Natural killer cell treated with Interleukin-12 subunit alpha and Interleukin-12 subunit beta and Interleukin-15 and Interleukin-18, amount 100 ng/mL, for 72 hours (primary cell): ENCODE measurements around the gene IGF2BP2. TPM values are rescaled to one million over a fixed set of nuclear protein-coding genes. Genes with fewer than 3 reads are reported as not detected.
"Not testable (repeated sequence)": the region's sequence is repeated elsewhere in the genome, so short reads cannot be mapped to it uniquely, and the experiment has no call there.

Experiments
- ATAC-seq, 2 donors: fragments of 150-1000 bp; cut with Tn5 transposase in 1 of 2; sonication (Bioruptor Pico), chemical (Tn5 transposase) in 1 of 2; 2 replicates each; pipeline ENCODE4 v1.10.0; 2021
- DNase-seq: peaks from one replicate; pipeline ENCODE4 v3.0.0; 2022; ENCODE audit warnings: low spot score
- H3K27ac Mint-ChIP-seq, 2 donors: 1 replicate in 1 of 2; 2 replicates in 1 of 2; pipeline ENCODE4 v1.8.0; 2022; ENCODE audit warnings: mixed read lengths in 2 of 2, mild to moderate bottlenecking in 1 of 2, moderate library complexity in 1 of 2
- H3K27me3 Mint-ChIP-seq, 2 donors: 1 replicate in 1 of 2; 2 replicates in 1 of 2; pipeline ENCODE4 v1.8.0; 2022; ENCODE audit warnings: mixed read lengths in 2 of 2
- H3K36me3 Mint-ChIP-seq: one replicate; pipeline ENCODE4 v1.8.0; 2022; ENCODE audit warnings: mixed read lengths
- H3K4me1 Mint-ChIP-seq, 2 donors: 1 replicate in 1 of 2; 2 replicates in 1 of 2; pipeline ENCODE4 v1.8.0; 2022; ENCODE audit warnings: low read depth in 2 of 2, mixed read lengths in 2 of 2, mild to moderate bottlenecking in 1 of 2
- H3K4me3 Mint-ChIP-seq: one replicate; pipeline ENCODE4 v1.8.0; 2022; ENCODE audit warnings: mixed read lengths
- H3K9me3 Mint-ChIP-seq: 2 replicates; pipeline ENCODE4 v1.8.0; 2022; ENCODE audit warnings: mixed read lengths
- total RNA-seq, 2 donors: library from RNA; stranded (reverse); gene quantifications; one replicate each; pipeline ENCODE4 v1.2.3, GENCODE V29; 2022

Gene IGF2BP2
- total RNA-seq: 1 to 10 TPM; 3.5 to 5.0 TPM

DNA sequence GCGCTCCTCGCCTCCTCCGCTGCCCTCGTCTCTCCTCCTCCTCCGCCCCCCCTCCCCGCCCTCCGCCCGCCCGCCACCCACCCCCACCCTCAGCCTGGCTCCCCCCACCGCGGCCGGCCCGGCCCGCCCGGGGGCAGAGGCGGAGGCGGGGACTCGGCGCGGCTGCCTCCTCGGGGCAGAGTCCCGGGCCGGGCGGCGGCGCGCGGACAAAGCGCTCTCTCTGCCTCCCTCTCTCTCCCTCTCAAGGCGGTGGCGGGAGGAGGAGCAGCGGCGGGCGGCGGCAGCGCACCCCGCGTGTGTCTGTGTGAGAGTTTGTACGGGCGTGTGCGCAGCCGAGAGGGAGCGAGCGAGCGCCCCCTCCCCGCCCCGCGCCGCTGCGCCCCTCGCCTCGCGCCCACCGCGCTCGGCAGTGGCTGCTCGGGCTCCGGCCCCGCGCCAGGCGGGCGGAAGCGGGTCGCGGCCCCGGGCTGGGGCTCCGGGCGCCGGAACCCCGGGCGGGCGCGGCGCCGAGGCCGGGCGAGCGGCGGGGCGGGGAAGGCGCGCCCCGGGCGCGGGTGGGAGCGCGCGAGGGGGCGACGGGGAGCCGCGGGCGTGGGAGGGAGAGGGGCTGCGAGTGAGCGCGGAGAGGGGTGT, at the start of gene IGF2BP2:
TSS of gene IGF2BP2 (minus strand) at position 37 of the 633 bp plus-strand sequence. CDS start 82 bp downstream, outside the sequence.
- Mint-ChIP-seq H3K9me3 (no peaks in the 10 kb centered on the region), H3K4me1 (peaks cover 0 to 15% of the 10 kb centered on the region in 2 donors), H3K27ac (peak within 1 kb of the TSS in 1 of 2 donors; percentile 54), H3K4me3 (peak within 1 kb of the TSS; percentile 82), H3K27me3 (peaks cover 35 to 39% of the 10 kb centered on the region in 2 donors), H3K36me3 (no peaks in the 10 kb centered on the region)
- ATAC-seq: peak; percentile 81 to 87
- peak; percentile 72 for DNase-seq

DNA sequence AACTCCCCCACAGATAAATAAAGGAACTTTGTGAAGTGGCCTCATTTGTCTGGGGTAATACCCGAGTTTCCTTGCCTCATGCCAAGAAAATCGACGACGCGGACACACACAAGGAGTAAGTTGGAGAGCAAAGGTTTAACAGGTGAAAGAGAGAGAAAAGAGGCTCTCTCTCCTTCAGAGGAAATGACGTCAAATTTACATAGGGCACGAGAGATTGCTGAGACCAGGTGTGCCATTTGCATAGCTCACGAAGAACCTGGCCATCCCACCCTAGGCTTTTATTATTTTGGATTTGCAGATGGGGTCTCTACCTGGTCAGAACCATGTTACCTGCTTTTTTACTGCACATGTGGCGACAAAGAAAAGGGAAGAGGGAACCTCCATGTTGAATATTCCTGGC, 49.3 kb upstream of the IGF2BP2 start:
- Mint-ChIP-seq H3K4me1 (no peaks in the 10 kb centered on the region), H3K27ac (no peak overlapping the region), H3K4me3 (no peak overlapping the region), H3K27me3 (peaks cover 5 to 6% of the 10 kb centered on the region in 2 donors), H3K9me3 (no peaks in the 10 kb centered on the region), H3K36me3 (no peaks in the 10 kb centered on the region)
- DNase-seq (no peak), ATAC-seq (no peak)

DNA sequence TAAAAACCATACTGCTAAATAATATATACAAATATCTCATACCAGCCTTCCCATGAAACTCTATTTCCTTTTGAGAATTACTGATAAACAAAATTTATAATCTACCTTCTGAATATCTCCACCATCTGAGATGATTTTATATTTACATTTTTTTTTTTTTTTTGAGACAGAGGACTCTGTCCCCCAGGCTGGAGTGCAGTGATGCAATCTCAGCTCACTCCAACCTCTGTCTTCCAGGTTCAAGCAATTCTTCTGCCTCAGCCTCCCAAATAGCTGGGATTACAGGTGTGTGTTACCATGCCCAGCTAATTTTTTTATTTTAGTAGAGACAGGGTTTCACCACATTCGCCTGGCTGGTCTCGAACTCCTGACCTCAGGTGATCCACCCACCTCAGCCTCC, 42.8 kb upstream of the IGF2BP2 start:
- Mint-ChIP-seq H3K4me1 (no peaks in the 10 kb centered on the region), H3K27ac (no peak overlapping the region), H3K27me3 (peaks cover 10 to 16% of the 10 kb centered on the region in 2 donors), H3K9me3 (no peaks in the 10 kb centered on the region), H3K36me3 (no peaks in the 10 kb centered on the region), H3K4me3 (no peak overlapping the region)
- DNase-seq (no peak), ATAC-seq (no peak)

DNA sequence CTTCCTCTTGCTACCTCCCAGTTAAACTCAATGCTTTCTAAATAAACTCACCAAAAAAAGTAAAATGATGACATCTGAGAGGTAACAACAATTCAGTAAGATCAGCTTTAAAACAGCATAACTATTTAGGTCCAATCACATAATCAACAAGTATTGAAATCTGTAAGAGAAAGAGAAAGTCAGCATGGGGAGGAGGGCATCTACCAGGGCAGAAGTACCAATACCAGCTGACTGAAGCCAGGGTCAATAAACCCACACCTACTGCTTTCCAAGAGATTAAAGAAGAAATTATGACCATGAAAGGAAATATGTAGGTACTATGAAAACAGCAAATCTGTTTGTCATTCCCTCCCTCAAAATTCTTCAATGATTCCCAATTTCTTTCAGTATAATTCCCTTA, 42.2 kb upstream of the IGF2BP2 start:
- no peaks in the 10 kb centered on the region for H3K4me1 Mint-ChIP-seq
- DNase-seq: no peak
- no peaks in the 10 kb centered on the region for H3K9me3 Mint-ChIP-seq
- no peak overlapping the region for H3K27ac Mint-ChIP-seq
- ATAC-seq: no peak
- H3K4me3 Mint-ChIP-seq: no peak overlapping the region
- H3K36me3 Mint-ChIP-seq: no peaks in the 10 kb centered on the region
- peaks cover 10 to 16% of the 10 kb centered on the region in 2 donors for H3K27me3 Mint-ChIP-seq

DNA sequence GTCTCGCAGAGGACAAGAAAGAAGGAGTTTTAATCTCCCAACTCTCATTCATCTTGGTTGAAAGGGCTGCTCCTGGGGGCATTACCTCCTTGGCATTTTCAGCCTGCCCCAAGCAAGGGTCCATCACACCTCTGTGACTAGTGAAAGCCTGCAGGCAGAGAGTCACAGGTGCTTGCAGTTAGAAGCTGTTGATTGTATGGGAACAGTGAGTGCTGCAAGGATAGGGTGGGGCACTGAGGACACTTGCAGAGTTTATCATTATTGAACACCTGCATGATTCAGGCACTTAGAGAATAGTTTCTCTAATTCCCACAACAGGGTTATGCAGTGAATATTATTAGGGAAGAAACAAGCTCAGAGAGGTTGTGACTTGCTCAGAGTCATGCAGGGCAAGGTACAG, 41.7 kb upstream of the IGF2BP2 start:
- no peaks in the 10 kb centered on the region for H3K9me3 Mint-ChIP-seq
- ATAC-seq (no peak), DNase-seq (no peak)
- H3K36me3 Mint-ChIP-seq: no peaks in the 10 kb centered on the region
- H3K4me1 Mint-ChIP-seq: no peaks in the 10 kb centered on the region
- H3K27me3 Mint-ChIP-seq: peaks cover 10 to 16% of the 10 kb centered on the region in 2 donors
- no peak overlapping the region for H3K4me3 Mint-ChIP-seq
- no peak overlapping the region for H3K27ac Mint-ChIP-seq

DNA sequence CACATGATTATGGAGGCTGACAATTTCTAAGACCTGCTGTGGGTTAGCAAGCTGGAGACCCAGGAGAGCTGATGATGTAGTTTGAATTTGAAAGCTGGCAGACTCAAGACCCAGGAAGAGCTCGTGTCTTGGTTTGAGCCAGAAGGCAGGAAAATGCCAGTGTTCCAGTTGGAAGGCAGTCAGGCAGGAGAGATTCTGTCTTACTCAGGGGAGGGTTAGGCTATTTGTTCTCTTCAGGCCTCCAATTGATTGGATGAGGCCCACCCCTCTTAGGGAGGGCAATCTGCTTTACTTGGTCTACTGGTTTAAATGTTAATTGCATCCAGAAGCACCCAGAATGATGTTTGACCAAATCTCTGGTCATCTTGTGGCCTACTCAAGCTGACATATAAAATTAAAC, 40.4 kb upstream of the IGF2BP2 start:
- H3K4me1 Mint-ChIP-seq: no peaks in the 10 kb centered on the region
- no peaks in the 10 kb centered on the region for H3K9me3 Mint-ChIP-seq
- no peak for ATAC-seq
- no peak overlapping the region for H3K4me3 Mint-ChIP-seq
- DNase-seq: no peak
- no peaks in the 10 kb centered on the region for H3K36me3 Mint-ChIP-seq
- H3K27ac Mint-ChIP-seq: no peak overlapping the region
- peaks cover 10 to 16% of the 10 kb centered on the region in 2 donors for H3K27me3 Mint-ChIP-seq

DNA sequence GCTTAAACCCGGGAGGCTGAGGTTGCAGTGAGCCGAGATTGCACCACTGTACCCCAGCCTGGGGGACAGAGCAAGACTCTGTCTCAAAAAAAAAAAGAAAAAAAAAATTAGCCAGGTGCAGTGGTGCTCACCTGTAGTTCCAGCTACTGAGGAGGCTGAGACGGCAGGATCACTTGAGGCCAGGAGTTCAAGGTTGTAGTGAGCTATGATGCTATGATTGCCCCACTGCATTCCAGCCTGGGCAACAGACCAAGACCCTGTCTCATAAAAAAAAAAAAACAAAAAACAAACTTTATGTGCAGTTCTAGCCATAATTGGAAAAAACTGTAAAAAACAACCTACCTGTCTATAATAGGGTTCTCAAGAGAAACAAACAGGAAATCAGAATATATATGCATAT, 39.9 kb upstream of the IGF2BP2 start:
- H3K36me3 Mint-ChIP-seq: no peaks in the 10 kb centered on the region
- no peaks in the 10 kb centered on the region for H3K9me3 Mint-ChIP-seq
- H3K4me1 Mint-ChIP-seq: no peaks in the 10 kb centered on the region
- no peak overlapping the region for H3K4me3 Mint-ChIP-seq
- ATAC-seq (no peak), DNase-seq (no peak)
- H3K27ac Mint-ChIP-seq: no peak overlapping the region
- peaks cover 10 to 16% of the 10 kb centered on the region in 2 donors for H3K27me3 Mint-ChIP-seq

DNA sequence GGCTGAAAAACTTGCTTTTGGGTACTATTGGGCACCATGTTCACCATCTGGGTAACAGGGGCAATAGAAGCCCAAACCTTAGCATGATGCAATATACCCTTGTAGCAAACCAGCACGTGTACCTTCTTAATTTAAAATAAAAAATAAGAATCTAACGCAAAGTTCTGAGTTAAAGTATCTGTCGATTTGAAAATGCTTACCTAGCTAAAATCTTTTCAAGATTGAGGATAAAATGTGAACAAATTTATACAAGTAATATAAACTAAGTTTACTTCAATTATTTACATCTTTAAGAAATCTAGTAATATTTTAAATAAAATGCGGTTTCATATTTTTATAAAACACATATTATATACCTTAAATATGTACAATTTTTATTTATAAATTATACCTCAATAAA, 38.1 kb upstream of the IGF2BP2 start:
- ATAC-seq (no peak), DNase-seq (no peak)
- no peaks in the 10 kb centered on the region for H3K4me1 Mint-ChIP-seq
- H3K4me3 Mint-ChIP-seq: no peak overlapping the region
- H3K27me3 Mint-ChIP-seq: peaks cover 0 to 8% of the 10 kb centered on the region in 2 donors
- no peak overlapping the region for H3K27ac Mint-ChIP-seq
- no peaks in the 10 kb centered on the region for H3K36me3 Mint-ChIP-seq
- no peaks in the 10 kb centered on the region for H3K9me3 Mint-ChIP-seq

DNA sequence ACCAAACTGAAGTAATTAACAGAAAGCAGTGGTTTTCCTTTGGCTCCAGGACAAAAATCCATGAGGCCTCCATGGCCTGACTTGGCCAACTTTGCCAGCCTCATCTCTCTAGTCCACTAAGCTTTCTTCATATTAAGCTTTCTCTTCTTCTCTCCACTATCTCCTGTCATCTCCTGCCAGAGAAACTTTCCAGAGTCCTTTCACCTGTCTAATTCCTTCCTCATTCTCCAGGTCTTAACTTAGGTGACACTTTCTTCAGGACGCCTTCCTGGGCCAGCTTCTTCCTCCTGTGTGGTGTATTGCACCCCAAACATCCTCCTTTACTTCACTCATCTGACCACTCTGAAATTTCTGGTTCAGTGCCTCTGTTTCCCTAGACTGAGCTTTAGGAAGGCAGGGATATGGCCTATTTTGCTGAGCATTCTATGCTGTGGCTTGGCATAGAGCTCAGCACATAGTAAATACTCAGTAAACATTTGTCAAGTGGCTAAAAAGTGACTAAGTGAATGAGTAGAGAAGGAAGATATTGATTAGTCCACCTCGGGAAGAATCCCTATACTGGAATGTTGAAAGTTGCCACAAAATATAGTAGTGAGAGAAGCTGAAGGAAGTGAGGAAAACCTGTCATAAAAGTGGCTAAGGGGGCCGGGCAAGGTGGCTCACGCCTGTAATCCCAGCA, 34.6 kb upstream of the IGF2BP2 start:
- ATAC-seq: no peak
- H3K36me3 Mint-ChIP-seq: peaks cover 12% of the 10 kb centered on the region
- no peak overlapping the region for H3K4me3 Mint-ChIP-seq
- peaks cover 4% of the 10 kb centered on the region for H3K9me3 Mint-ChIP-seq
- H3K27ac Mint-ChIP-seq: no peak overlapping the region
- no peak for DNase-seq
- no peaks in the 10 kb centered on the region for H3K4me1 Mint-ChIP-seq
- H3K27me3 Mint-ChIP-seq: no peaks in the 10 kb centered on the region

DNA sequence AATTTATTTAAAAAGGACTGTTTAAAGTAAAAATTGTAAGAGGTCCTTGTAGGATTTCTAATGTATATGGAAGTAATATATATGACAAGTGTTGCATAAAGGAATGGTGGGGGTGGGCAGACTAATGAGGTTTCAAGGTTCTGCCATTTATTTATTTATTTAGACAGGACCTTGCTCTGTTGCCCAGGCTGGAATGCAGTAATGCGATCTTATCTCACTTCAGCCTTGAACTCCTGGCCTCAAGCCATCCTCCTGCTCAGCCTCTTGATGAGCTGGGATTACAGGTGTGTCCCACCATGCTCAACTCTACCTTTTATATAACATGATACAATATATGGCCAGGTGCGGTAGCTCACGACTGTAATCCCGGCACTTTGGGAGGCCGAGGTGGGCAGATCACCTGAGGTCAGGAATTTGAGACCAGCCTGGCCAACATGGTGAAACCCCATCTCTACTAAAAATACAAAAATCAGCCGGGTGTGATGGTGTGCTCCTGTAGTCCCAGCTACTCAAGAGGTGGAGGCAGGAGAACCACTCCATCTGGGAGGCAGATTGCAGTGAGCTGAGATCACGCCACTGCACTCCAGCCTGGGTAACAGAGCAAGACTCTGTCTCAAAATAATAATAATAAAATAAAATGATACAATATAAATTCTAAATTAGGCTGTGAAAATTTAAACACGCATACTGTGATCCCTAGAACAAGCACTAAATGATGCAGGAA, 33.8 kb upstream of the IGF2BP2 start:
- Mint-ChIP-seq H3K27ac (no peak overlapping the region), H3K36me3 (peaks cover 12% of the 10 kb centered on the region), H3K4me3 (no peak overlapping the region), H3K27me3 (no peaks in the 10 kb centered on the region), H3K4me1 (no peaks in the 10 kb centered on the region), H3K9me3 (peaks cover 4% of the 10 kb centered on the region)
- ATAC-seq (no peak), DNase-seq (no peak)

DNA sequence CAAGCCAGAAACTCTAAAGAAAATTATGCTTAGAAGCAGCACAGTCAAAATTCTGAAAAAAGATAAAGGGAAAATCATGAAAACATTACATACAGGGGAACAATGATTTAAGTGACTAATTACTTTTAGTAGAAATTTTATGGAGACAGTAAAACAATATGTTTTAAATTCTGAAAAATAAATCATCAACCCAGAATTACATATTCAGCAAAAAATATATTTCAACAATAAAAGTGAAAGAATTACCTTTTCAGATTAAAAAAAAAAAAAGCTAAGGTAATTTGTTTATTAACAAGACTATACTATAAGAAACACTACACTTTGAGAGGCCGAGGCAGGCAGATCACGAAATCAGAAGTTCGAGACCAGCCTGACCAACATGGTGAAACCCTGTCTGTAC, 32.4 kb upstream of the IGF2BP2 start:
- no peaks in the 10 kb centered on the region for H3K27me3 Mint-ChIP-seq
- H3K9me3 Mint-ChIP-seq: peaks cover 4% of the 10 kb centered on the region
- no peak overlapping the region for H3K27ac Mint-ChIP-seq
- H3K4me3 Mint-ChIP-seq: no peak overlapping the region
- H3K4me1 Mint-ChIP-seq: no peaks in the 10 kb centered on the region
- no peak for DNase-seq
- ATAC-seq: no peak
- peaks cover 12% of the 10 kb centered on the region for H3K36me3 Mint-ChIP-seq

DNA sequence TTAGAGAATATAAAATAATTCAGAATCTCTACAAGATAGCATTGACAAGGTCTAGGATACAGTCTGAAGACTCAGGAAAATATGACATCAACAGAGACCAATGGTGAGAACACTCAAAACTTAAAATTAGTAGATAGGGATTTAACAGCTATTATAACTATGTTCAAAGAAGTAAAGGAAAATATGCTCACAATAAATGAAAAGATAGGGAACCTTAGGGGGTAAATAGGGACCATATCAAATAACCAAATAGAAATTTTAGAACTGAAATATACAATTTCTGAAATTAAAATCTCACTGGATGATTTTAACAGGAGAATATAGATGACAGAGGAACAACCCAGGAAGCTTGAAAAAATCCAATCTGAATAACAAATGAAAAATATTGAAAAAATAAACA, 31.8 kb upstream of the IGF2BP2 start:
- no peaks in the 10 kb centered on the region for H3K27me3 Mint-ChIP-seq
- DNase-seq (no peak), ATAC-seq (no peak)
- H3K9me3 Mint-ChIP-seq: peaks cover 4% of the 10 kb centered on the region
- no peaks in the 10 kb centered on the region for H3K4me1 Mint-ChIP-seq
- no peak overlapping the region for H3K4me3 Mint-ChIP-seq
- no peak overlapping the region for H3K27ac Mint-ChIP-seq
- peaks cover 12% of the 10 kb centered on the region for H3K36me3 Mint-ChIP-seq

DNA sequence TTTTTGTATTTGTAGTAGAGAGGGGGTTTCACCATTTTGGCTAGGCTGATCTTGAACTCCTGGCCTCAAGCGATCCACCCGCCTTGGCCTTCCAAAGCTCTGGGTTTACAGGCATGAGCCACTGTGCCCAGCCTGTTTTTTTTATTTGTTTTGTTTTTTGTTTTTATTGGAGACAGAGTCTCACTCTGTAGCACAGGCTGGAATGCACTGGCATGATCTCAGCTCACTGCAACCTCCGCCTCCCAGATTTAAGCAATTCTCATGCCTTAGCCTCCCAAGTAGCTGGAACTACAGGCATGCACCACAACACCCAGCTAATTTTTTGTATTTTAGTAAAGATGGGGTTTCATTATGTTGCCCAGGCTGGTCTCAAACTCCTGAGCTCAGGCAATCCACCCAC, 28.9 kb upstream of the IGF2BP2 start:
- H3K9me3 Mint-ChIP-seq, H3K4me1 Mint-ChIP-seq, DNase-seq, H3K27me3 Mint-ChIP-seq, ATAC-seq, H3K27ac Mint-ChIP-seq, H3K4me3 Mint-ChIP-seq: not testable (repeated sequence)
- peaks cover 12% of the 10 kb centered on the region for H3K36me3 Mint-ChIP-seq

DNA sequence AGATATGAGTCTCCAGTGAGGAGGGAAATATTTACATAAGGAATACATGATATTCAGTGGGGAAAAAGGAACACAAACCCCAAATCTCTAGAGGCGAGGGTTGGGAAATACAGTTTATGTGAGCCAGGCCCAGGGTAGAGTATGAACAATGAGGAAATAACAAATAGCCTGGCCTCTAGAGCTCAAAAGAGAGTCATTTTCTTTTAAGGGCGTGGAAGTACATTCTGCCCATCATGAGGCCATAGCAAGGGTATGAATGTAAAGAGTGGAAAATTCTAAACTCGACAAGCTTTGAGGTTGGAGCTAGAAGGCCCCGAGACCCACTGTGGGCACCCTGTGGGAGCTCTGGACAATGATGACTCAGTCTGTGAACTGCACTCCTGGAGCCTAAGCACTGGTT, 27.8 kb upstream of the IGF2BP2 start:
- no peak for ATAC-seq

More for the DNA sequence above, 27.8 kb upstream of the IGF2BP2 start:
- peaks cover 0 to 6% of the 10 kb centered on the region in 2 donors for H3K27me3 Mint-ChIP-seq
- H3K36me3 Mint-ChIP-seq: peaks cover 12% of the 10 kb centered on the region
- no peak overlapping the region for H3K4me3 Mint-ChIP-seq
- H3K9me3 Mint-ChIP-seq: peaks cover 4% of the 10 kb centered on the region
- H3K27ac Mint-ChIP-seq: no peak overlapping the region
- no peak for DNase-seq
- no peaks in the 10 kb centered on the region for H3K4me1 Mint-ChIP-seq
